Measurements from ENCODE around the gene DYNC2LI1.
A peak's percentile ranks its signal among the peaks of the same experiment; 100 is the strongest.
"Not testable (repeated sequence)": the region's sequence is repeated elsewhere in the genome, so short reads cannot be mapped to it uniquely, and the experiment has no call there.

Gene DYNC2LI1

DNA sequence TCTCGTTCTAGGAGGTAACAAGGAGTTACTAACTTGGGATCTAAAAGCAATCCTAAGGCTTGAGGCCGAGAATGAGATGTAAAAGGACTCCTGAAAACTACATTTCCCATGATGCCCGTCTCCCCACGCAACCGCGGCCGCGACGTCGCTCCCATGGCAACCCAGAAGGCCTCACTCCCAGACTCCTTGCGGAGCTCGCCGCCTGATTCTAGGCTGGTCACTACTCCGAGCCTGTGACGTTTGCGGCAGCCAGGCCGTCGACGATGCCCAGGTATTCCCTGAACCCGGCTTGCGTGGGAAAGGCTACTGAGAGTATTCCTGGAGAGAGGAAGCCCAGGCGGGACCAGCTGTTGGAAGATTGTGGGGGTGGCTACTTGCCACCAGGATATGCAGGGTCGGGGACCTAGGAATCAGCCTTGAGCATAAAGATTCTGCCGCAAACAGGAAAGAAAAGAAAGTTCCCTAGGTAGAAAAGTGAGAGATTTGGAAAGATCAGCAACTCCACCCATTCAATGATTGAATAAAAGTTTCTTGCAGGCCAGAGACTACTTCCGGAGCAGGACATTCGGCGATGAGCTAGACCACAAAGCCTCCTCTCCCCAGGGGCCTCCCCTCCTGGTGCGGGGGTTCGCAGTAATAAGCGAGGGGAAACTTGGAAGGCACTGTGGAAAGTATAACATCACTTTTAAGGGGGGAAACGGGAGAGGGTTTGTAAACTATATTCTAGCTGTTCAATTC is at the start of gene DYNC2LI1:
TSS of gene DYNC2LI1 (plus strand) at position 164 of the 738 bp plus-strand sequence. CDS start at position 264, 100 bp downstream.
- no peak within 1 kb of the TSS for H3K27ac Mint-ChIP-seq
- H3K27me3 Mint-ChIP-seq = peaks cover 6% of the 10 kb centered on the region
- H3K4me1 Mint-ChIP-seq = peaks cover 11% of the 10 kb centered on the region
- H3K36me3 Mint-ChIP-seq = no peaks in the 10 kb centered on the region
- peak within 1 kb of the TSS; percentile 80 for H3K4me3 Mint-ChIP-seq
- CTCF ChIA-PET = interaction anchor here (0.5 to 1.0 kb wide), 4 partner anchors 9 to 162 kb away, joined by 3 read pairs; no protein-coding TSS in a partner anchor
- no peaks in the 10 kb centered on the region for H3K9me3 Mint-ChIP-seq
- peak; percentile 87 for DNase-seq

DNA sequence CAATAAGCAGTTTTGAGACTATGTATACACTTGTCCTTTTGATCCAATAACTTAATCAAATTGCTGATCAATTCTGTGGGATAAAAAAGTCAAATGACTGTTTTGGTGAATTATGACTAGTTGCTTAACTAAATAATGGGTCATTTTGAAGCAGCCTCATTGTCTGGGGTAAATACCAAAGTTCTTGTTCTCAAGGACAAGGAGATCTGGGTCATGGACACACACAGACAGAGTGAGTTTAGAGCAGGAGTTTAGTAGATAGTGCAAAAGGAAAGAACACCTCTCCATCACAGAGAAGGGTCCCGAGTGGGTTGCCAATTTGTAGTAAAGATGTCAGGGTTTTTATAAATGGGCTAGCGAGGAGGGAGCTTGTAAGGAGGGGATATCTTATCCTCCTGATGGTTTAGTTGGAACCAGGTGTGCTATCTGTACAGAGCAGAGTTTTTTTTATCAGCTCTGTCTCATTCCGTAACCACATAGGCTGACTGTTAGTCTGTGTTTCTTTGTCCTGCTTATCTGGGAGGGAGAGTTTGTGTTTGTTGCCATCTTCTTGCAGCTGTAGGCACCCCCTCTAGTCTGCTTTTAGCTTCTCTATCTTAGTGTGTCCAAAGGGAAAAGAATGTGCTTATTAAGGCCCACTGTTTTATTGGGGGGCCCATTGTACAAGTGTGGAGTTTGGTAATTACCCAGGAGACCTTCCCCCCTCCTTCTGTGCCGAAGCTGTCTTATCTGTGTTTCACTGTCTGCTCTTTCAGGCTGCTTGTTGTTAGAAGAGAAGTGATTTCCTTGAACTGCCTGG is 48.9 kb upstream of the DYNC2LI1 start:
- CTCF ChIA-PET = no interaction called here
- Mint-ChIP-seq H3K27ac (no peak overlapping the region), H3K4me1 (no peaks in the 10 kb centered on the region), H3K36me3 (no peaks in the 10 kb centered on the region), H3K4me3 (no peak overlapping the region), H3K27me3 (peaks cover 11% of the 10 kb centered on the region), H3K9me3 (no peaks in the 10 kb centered on the region)
- DNase-seq = no peak

DNA sequence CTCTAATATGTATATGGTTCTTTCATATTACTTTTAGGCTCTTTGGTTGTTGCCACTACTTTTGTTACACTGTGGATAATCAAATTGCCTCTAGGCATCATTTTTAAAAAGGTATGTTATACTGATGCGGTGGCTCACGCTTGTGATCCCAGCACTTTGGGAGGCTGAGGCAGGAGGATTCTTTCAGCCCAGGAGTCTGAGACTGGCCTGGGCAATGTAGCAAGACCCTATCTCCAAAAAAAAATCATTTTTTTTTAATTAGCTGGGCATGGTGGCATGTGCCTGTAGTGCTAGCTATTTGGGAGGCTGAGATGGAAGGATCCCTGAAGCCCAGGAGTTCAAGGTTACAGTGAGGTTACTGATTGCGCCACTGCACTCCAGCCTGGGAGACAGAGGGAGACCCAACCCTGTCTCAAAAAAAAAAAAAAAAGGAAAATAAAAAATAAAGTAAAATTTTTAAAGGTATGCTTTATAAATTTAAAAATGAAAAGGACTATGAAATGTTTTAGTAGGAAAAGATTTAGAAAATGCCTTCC is 48.1 kb upstream of the DYNC2LI1 start:
- Mint-ChIP-seq H3K4me3 (no peak overlapping the region), H3K4me1 (no peaks in the 10 kb centered on the region), H3K27ac (no peak overlapping the region), H3K36me3 (no peaks in the 10 kb centered on the region), H3K9me3 (no peaks in the 10 kb centered on the region), H3K27me3 (peaks cover 11% of the 10 kb centered on the region)
- DNase-seq = no peak
- CTCF ChIA-PET = no interaction called here

DNA sequence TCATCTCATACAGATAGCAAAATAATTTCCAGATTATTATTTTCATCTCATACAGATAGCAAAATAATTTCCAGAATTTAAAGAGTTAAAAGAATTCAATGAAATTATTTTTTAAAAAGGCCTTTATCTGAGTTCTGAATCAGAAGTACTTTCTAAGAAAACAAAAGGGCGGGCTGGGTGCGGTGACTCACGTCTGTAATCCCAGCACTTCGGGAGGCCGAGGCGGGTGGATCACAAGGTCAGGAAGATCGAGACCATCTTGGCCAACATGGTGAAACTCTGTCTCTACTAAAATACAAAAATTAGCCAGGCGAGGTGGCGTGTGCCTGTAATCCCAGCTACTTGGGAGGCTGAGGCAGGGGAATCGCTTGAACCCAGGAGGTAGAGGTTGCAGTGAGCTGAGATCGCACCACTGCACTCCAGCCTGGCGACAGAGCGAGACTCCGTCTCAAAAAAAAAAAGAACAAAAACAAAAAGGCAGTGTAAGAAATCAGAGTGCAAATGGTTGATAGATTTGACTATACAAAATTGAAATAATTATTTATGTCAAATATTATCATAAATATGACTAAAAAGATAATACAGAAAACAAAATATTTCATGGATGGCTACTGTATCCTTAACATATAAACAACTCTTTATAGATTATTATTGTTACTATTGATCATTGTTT is 46.7 kb upstream of the DYNC2LI1 start:
- H3K9me3 Mint-ChIP-seq, H3K4me1 Mint-ChIP-seq, DNase-seq, CTCF ChIA-PET, H3K27ac Mint-ChIP-seq, H3K36me3 Mint-ChIP-seq, H3K4me3 Mint-ChIP-seq, H3K27me3 Mint-ChIP-seq: not testable (repeated sequence)

DNA sequence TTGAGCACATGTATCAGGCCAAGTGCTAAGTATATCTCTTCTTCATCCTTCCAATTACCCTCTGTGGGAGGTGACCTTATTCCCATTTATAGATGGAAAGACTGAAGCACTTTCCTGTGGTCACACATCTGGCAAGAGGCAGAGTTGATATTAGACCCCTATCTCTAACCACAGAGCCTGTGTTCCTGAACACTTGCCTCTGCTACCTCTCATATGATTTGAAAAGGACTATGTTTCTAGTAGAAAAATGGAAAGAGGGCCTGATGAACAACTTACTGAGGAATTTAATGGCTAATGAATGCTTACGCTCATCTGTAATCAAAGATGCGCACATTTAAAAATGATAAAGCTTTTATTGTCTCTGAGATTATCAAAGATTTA is 46.2 kb upstream of the DYNC2LI1 start:
- H3K27me3 Mint-ChIP-seq = peaks cover 7% of the 10 kb centered on the region
- H3K9me3 Mint-ChIP-seq = no peaks in the 10 kb centered on the region
- CTCF ChIA-PET = no interaction called here
- no peak for DNase-seq
- H3K4me3 Mint-ChIP-seq = no peak overlapping the region
- no peaks in the 10 kb centered on the region for H3K36me3 Mint-ChIP-seq
- H3K27ac Mint-ChIP-seq = no peak overlapping the region
- no peaks in the 10 kb centered on the region for H3K4me1 Mint-ChIP-seq

DNA sequence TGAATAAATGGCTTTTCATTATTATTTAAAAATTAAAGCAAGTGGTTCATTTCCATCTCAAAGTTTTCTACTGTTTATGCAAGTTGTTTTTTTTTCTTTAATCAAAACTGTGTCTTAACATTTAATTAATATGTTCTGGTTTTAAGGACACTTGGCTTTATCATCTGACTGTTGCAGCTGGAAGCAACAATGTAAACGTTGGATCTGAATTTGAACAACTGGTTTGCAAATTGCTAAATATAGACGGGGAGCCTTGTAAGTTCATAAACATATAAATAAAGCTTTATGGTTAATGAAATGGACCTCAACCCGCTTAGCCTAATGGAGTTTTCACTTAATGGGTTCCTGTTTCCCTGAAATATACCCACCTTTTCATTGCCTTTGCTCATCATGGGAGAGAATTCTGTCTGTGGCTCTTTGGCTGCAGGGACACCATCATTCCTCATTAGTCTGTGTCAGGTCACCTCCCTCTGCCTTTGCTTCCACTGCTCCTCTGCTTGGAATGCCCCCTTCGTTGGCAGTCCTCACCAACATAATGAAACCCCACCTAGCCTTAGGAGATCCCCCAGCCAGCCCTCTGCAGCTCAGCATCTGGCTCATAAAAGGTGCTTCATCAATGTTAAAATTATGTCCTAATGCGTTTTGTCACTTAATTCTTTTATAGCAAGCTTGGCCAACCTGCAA is 44.2 kb upstream of the DYNC2LI1 start:
- no peaks in the 10 kb centered on the region for H3K36me3 Mint-ChIP-seq

GRCh38 chr2:43731211-43731610 is 42.6 kb upstream of the DYNC2LI1 start:
- Mint-ChIP-seq H3K36me3 (no peaks in the 10 kb centered on the region), H3K4me3 (no peak overlapping the region), H3K27ac (no peak overlapping the region), H3K4me1 (no peaks in the 10 kb centered on the region), H3K9me3 (no peaks in the 10 kb centered on the region), H3K27me3 (peaks cover under 1% of the 10 kb centered on the region)
- CTCF ChIA-PET = no interaction called here
- DNase-seq = no peak

More for the DNA sequence above, 44.2 kb upstream of the DYNC2LI1 start:
- CTCF ChIA-PET = no interaction called here
- DNase-seq = no peak
- H3K4me3 Mint-ChIP-seq = no peak overlapping the region
- H3K9me3 Mint-ChIP-seq = no peaks in the 10 kb centered on the region
- H3K27me3 Mint-ChIP-seq = no peaks in the 10 kb centered on the region
- no peak overlapping the region for H3K27ac Mint-ChIP-seq
- no peaks in the 10 kb centered on the region for H3K4me1 Mint-ChIP-seq

DNA sequence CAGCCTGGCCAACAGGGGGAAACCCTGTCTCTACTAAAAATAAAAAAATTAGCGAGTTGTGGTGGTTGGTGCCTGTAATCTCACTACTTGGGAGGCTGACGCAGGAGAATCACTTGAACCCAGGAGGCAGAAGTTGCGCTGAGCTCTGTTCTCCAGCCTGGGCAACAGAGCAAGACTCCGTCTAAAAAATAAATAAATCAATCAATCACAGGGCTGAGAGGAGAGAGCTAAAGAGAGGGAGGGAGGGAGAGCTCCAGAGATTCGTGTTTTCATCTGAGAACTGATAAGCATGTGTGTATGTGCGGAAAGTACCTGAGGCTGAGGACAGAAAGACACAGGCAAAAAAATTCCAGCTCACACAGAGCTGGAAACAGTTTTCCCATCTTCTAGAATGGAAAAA is 37.2 kb upstream of the DYNC2LI1 start:
- Mint-ChIP-seq H3K27me3 (peaks cover 12% of the 10 kb centered on the region), H3K36me3 (no peaks in the 10 kb centered on the region), H3K27ac (no peak overlapping the region), H3K4me3 (no peak overlapping the region), H3K9me3 (no peaks in the 10 kb centered on the region), H3K4me1 (no peaks in the 10 kb centered on the region)
- CTCF ChIA-PET = interaction anchor here (0.7 to 1.3 kb wide), 2 partner anchors 88 to 131 kb away, joined by 3 read pairs; no protein-coding TSS in a partner anchor
- DNase-seq = no peak

GRCh38 chr2:43737097-43737854 is 36.6 kb upstream of the DYNC2LI1 start:
- peaks cover 12% of the 10 kb centered on the region for H3K27me3 Mint-ChIP-seq
- CTCF ChIA-PET = interaction anchor here (0.7 to 1.3 kb wide), 2 partner anchors 89 to 132 kb away, joined by 3 read pairs; no protein-coding TSS in a partner anchor
- no peak overlapping the region for H3K4me3 Mint-ChIP-seq
- no peak for DNase-seq
- H3K36me3 Mint-ChIP-seq = no peaks in the 10 kb centered on the region
- H3K9me3 Mint-ChIP-seq = no peaks in the 10 kb centered on the region
- no peaks in the 10 kb centered on the region for H3K4me1 Mint-ChIP-seq
- no peak overlapping the region for H3K27ac Mint-ChIP-seq

GRCh38 chr2:43737855-43738254 is 36.0 kb upstream of the DYNC2LI1 start:
- no peaks in the 10 kb centered on the region for H3K4me1 Mint-ChIP-seq
- peaks cover 12% of the 10 kb centered on the region for H3K27me3 Mint-ChIP-seq
- no peak overlapping the region for H3K27ac Mint-ChIP-seq
- no peak overlapping the region for H3K4me3 Mint-ChIP-seq
- CTCF ChIA-PET = no interaction called here
- no peaks in the 10 kb centered on the region for H3K9me3 Mint-ChIP-seq
- H3K36me3 Mint-ChIP-seq = no peaks in the 10 kb centered on the region
- DNase-seq = no peak

- H3K27ac Mint-ChIP-seq = no peak overlapping the region
These were observed 35.6 kb upstream of the DYNC2LI1 start for GRCh38 chr2:43738257-43738656.

GRCh38 chr2:43743706-43744105 is 30.1 kb upstream of the DYNC2LI1 start:
- no peaks in the 10 kb centered on the region for H3K36me3 Mint-ChIP-seq

More at GRCh38 chr2:43738257-43738656, 35.6 kb upstream of the DYNC2LI1 start:
- Mint-ChIP-seq H3K9me3 (no peaks in the 10 kb centered on the region), H3K4me1 (no peaks in the 10 kb centered on the region), H3K36me3 (no peaks in the 10 kb centered on the region), H3K4me3 (no peak overlapping the region), H3K27me3 (peaks cover 12% of the 10 kb centered on the region)
- no peak for DNase-seq
- CTCF ChIA-PET = no interaction called here

GRCh38 chr2:43745457-43745856 is 28.4 kb upstream of the DYNC2LI1 start:
- no peak for DNase-seq
- no peak overlapping the region for H3K4me3 Mint-ChIP-seq
- H3K4me1 Mint-ChIP-seq = no peaks in the 10 kb centered on the region
- H3K27me3 Mint-ChIP-seq = no peaks in the 10 kb centered on the region
- H3K27ac Mint-ChIP-seq = no peak overlapping the region
- H3K9me3 Mint-ChIP-seq = no peaks in the 10 kb centered on the region
- H3K36me3 Mint-ChIP-seq = no peaks in the 10 kb centered on the region
- CTCF ChIA-PET = no interaction called here

More at GRCh38 chr2:43743706-43744105, 30.1 kb upstream of the DYNC2LI1 start:
- CTCF ChIA-PET = no interaction called here
- Mint-ChIP-seq H3K27ac (no peak overlapping the region), H3K27me3 (peaks cover 4% of the 10 kb centered on the region), H3K4me3 (no peak overlapping the region), H3K4me1 (no peaks in the 10 kb centered on the region), H3K9me3 (no peaks in the 10 kb centered on the region)
- no peak for DNase-seq
